Astrocyte of the cerebellum (primary cell): ENCODE data around the gene SLC16A13.
"Not testable (repeated sequence)": the region's sequence is repeated elsewhere in the genome, so short reads cannot be mapped to it uniquely, and the experiment has no call there.

ENCODE experiments used
- DNase-seq: peaks from one replicate; pipeline ENCODE4 v3.0.0-alpha.2; 2011; ENCODE audit warnings: low read depth
- H3K4me3 ChIP-seq: 2 replicates; pipeline ENCODE4 v1.5.1; 2011; ENCODE audit warnings: mild to moderate bottlenecking, low read depth, low read length, moderate library complexity
- in situ Hi-C: cut with HindIII; loops from 2 replicates; pipeline ENCODE4 v1.10.0; 2017; ENCODE audit warnings: low sequenced_read_pairs
- TF ChIP-seq, protein P1 (sequence below): IDR thresholded peaks from 2 replicates; pipeline ENCODE4 v1.5.1; 2012; ENCODE audit warnings: low read length, low read depth, moderate library complexity, mild to moderate bottlenecking; ENCODE audit errors: missing control alignments

The SLC16A13 gene

DNA sequence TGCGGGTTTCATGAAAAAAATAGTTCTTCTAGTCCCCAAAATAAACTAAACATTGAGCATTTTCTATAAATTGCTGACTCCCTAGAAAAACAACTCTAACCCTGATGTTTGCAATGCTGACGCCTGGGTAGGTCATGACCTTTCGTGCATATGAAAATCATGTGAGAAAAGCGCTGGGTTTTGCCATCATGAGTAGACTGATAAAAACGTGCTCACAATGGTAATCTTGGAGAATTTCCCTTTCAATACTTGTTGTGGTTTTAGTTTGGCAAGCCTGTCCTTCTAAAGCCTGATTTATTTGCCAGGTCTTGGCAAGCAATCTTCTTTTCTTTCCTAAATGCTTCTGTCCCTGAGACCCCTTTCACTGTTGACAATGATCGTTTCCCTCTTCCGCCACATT lies 48.3 kb downstream of the SLC16A13 start:
- TF ChIP-seq, protein P1, sequence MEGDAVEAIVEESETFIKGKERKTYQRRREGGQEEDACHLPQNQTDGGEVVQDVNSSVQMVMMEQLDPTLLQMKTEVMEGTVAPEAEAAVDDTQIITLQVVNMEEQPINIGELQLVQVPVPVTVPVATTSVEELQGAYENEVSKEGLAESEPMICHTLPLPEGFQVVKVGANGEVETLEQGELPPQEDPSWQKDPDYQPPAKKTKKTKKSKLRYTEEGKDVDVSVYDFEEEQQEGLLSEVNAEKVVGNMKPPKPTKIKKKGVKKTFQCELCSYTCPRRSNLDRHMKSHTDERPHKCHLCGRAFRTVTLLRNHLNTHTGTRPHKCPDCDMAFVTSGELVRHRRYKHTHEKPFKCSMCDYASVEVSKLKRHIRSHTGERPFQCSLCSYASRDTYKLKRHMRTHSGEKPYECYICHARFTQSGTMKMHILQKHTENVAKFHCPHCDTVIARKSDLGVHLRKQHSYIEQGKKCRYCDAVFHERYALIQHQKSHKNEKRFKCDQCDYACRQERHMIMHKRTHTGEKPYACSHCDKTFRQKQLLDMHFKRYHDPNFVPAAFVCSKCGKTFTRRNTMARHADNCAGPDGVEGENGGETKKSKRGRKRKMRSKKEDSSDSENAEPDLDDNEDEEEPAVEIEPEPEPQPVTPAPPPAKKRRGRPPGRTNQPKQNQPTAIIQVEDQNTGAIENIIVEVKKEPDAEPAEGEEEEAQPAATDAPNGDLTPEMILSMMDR = no peak
- H3K4me3 ChIP-seq = no peak overlapping the region
- in situ Hi-C loops = no loop called here
- peak; percentile 39 for DNase-seq

DNA sequence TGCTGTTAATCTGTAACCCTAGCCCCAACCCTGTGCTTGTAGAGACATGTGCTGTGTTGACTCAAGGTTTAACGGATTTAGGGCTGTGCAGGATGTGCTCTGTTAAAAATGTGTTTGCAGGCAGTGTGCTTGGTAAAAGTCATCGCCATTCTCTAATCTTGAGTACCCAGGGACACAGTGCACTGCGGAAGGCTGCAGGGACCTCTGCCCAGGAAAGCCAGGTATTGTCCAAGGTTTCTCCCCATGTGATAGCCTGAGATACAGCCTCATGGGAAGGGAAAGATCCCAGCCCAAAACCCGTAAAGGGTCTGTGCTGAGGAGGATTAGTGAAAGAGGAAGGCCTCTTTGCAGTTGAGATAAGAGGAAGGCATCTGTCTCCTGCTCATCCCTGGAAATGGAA lies 52.6 kb downstream of the SLC16A13 start:
- in situ Hi-C loops, H3K4me3 ChIP-seq, DNase-seq: not testable (repeated sequence)

DNA sequence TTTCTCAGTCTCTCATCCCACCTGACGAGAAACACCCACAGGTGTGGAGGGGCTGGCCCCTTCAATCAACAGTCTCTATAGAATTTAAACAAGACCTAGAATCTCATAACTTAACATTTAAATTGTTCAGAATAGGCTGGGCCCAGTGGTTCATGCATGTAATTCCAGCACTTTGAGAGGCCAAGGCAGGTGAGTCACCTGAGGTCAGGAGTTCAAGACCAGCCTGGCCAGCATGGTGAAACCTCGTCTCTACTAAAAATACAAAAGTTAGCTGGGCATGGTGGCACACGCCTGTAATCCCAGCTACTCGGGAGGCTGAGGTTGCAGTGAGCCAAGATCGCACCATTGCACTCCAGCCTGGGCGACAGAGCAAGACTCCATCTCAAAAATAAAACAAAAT lies 53.8 kb downstream of the SLC16A13 start:
- in situ Hi-C loops, DNase-seq, H3K4me3 ChIP-seq: not testable (repeated sequence)
